ENCODE measurements around the gene SCAMP2.

GRCh38 chr15:74840851-74841775 is 32.1 kb downstream of the SCAMP2 start:
- TF ChIP-seq, protein P1, sequence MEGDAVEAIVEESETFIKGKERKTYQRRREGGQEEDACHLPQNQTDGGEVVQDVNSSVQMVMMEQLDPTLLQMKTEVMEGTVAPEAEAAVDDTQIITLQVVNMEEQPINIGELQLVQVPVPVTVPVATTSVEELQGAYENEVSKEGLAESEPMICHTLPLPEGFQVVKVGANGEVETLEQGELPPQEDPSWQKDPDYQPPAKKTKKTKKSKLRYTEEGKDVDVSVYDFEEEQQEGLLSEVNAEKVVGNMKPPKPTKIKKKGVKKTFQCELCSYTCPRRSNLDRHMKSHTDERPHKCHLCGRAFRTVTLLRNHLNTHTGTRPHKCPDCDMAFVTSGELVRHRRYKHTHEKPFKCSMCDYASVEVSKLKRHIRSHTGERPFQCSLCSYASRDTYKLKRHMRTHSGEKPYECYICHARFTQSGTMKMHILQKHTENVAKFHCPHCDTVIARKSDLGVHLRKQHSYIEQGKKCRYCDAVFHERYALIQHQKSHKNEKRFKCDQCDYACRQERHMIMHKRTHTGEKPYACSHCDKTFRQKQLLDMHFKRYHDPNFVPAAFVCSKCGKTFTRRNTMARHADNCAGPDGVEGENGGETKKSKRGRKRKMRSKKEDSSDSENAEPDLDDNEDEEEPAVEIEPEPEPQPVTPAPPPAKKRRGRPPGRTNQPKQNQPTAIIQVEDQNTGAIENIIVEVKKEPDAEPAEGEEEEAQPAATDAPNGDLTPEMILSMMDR (conservative IDR thresholded peaks at IDR 0.05 in 1 of 2, IDR thresholded peaks at IDR 0.05 in 1 of 2; ENCODE audit: extremely low read depth in 1 of 2, insufficient read depth in 1 of 2, low read depth in 1 of 2, low read length in 2 of 2): no peak
- no peak for TF ChIP-seq EZH2 (IDR thresholded peaks at IDR 0.05; ENCODE audit: borderline replicate concordance, low read length)
